ENCODE measurements around the gene MTNR1A. TPM values are rescaled to one million over a fixed set of nuclear protein-coding genes. Genes with fewer than 3 reads are reported as not detected.
"Not testable (repeated sequence)": the region's sequence is repeated elsewhere in the genome, so short reads cannot be mapped to it uniquely, and the experiment has no call there.

Gene MTNR1A
- total RNA-seq, 1 donor from 2014 or later = not detected

DNA sequence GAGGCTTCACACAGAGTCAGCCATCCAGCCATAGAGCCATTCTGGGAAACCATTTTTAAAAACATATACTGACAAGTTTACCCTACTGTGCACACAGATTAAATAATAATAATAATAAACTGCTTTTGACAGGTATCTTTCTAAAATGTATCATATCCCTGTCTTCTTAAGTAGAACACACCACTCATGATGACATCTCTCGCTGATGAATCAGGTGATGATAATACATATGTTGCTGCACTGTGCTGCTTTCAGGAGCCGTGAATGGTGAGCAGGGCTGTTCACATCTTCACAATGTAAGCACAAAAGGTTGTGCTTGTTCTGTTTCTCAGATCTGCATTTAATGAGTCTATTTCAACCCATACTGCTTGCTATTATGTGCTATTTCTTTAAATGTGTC, 3.5 kb downstream of the MTNR1A start:
- Mint-ChIP-seq H3K4me3 (no peak overlapping the region), H3K27me3 (peaks cover 11% of the 10 kb centered on the region), H3K9me3 (peaks cover 3% of the 10 kb centered on the region), H3K27ac (no peak overlapping the region), H3K36me3 (ENCODE audit: low read depth) (peaks cover 3% of the 10 kb centered on the region), H3K4me1 (peaks cover 2% of the 10 kb centered on the region)
- intact Hi-C loops (cut with micrococcal nuclease) = no loop called here
- DNase-seq = no peak

DNA sequence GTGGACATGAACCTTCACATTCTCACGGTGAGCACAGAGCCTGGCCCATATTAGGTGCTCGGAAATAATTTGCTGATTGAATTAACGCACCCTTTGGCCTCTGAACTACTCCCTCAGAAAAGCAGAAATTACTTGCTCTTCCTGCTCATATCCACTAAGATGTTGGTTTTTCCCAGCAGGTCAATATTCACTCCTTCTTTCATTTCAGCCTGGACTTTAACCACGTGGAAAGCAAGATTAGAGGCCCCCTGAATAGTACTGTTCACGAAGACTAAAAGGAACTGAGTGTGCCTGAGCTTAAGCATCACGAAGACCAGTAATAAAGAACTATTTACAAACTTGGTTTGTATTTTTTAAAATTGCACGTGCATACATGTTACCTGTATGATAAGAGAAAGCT, 9.9 kb downstream of the MTNR1A start:
- no peak for DNase-seq
- Mint-ChIP-seq H3K27ac (no peak overlapping the region), H3K36me3 (ENCODE audit: low read depth) (no peaks in the 10 kb centered on the region), H3K27me3 (no peaks in the 10 kb centered on the region), H3K9me3 (peaks cover 20% of the 10 kb centered on the region), H3K4me1 (no peaks in the 10 kb centered on the region), H3K4me3 (no peak overlapping the region)
- intact Hi-C loops (cut with micrococcal nuclease) = no loop called here

DNA sequence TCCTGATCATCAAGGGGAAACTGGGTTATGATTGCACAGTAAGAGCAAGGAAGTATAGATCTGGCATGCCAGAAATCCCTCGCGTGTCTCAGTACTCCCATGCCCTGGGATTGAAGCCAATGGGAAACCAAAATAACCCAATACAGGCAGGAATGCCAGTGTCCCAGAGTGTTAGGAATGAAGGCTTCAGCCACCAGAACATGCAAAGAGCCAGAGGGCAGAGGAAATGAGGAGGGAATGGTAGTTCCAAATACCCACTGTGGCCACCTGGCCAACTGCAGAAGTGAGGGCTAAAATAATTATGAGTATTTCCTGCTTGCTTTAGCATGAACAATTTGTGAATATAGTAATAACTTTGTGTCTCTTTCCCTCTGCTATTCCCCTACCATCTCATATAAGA, 12.2 kb downstream of the MTNR1A start:
- intact Hi-C loops (cut with micrococcal nuclease) = no loop called here
- Mint-ChIP-seq H3K36me3 (ENCODE audit: low read depth) (no peaks in the 10 kb centered on the region), H3K27me3 (no peaks in the 10 kb centered on the region), H3K27ac (no peak overlapping the region), H3K4me1 (no peaks in the 10 kb centered on the region), H3K4me3 (no peak overlapping the region), H3K9me3 (peaks cover 20% of the 10 kb centered on the region)
- no peak for DNase-seq

DNA sequence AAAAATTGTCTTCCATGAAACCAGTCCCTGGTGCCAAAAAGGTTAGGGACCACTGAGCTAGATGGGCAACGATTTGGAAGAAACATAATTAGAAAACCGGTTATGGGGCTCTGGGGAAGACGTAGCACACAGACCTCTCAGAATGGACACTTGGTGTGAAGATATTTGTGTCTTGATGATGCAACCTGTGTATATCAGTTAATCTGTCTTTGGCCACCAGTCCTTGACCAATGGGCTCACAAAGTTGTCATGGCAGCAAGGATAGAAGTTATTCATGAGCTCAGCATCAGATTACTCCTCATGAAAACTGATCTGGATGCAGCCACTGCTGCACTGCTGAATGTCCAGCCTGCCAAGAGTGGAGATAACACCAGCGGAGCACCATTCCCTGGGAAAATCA, 13.6 kb downstream of the MTNR1A start:
- Mint-ChIP-seq H3K9me3 (peaks cover 20% of the 10 kb centered on the region), H3K27ac (no peak overlapping the region), H3K4me3 (no peak overlapping the region), H3K36me3 (ENCODE audit: low read depth) (no peaks in the 10 kb centered on the region), H3K27me3 (no peaks in the 10 kb centered on the region), H3K4me1 (no peaks in the 10 kb centered on the region)
- intact Hi-C loops (cut with micrococcal nuclease) = no loop called here
- no peak for DNase-seq

DNA sequence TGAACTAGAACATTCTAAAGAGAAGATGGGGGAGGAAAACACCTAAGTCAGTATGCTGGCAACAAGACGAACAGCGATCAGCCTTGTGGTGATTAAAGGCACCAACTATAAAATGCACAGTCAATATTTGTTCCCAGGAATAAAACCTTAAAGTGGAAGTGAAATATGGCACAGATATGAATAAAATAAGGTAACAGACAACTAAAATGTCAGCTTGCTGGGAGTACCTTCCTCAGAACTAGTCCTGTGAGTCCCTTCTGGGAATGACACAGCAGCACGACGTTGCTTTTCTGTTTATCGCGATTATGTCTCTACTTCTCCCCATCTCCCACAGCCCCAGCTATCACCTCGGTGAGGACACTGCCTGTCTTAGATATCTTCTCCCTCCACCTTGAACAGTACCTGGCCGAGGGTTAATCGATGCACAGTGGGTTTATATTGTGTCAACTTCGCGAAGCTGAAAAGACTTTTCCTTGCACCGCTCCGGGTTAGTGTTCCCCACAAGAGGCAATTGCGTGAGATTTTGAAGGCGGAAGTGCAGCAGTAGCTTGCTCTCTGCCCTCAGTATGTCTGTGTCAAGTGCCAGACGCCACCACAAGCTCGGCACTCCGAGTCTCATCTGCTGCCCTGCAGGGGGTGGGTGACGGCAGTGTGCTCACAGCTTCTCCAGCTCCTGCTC, 17.4 kb downstream of the MTNR1A start:
- Mint-ChIP-seq H3K36me3 (ENCODE audit: low read depth) (no peaks in the 10 kb centered on the region), H3K4me1 (no peaks in the 10 kb centered on the region), H3K27ac (no peak overlapping the region), H3K4me3 (no peak overlapping the region), H3K27me3 (no peaks in the 10 kb centered on the region), H3K9me3 (peaks cover 12% of the 10 kb centered on the region)
- no peak for DNase-seq
- intact Hi-C loops (cut with micrococcal nuclease) = no loop called here

DNA sequence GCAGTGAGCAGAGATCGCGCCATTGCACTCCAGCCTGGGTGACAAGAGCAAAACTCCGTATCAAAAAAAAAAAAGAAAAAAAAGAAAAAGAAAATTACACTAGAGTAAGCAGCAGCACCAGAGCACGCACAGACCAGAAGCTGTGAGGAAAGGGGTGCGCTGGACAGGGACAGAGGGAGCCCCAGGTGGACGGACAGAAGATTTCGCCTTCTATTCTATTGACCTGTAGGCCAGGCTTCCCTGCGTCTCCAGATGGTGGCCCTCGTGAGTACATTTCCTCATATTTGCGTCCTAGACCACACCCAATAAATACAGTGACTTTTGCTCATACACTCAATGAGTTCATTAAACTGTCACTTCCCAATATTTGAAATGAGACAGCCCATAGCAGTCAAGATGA, 19.1 kb downstream of the MTNR1A start:
- Mint-ChIP-seq H3K27ac (no peak overlapping the region), H3K9me3 (peaks cover 12% of the 10 kb centered on the region), H3K27me3 (no peaks in the 10 kb centered on the region), H3K36me3 (ENCODE audit: low read depth) (no peaks in the 10 kb centered on the region), H3K4me1 (no peaks in the 10 kb centered on the region), H3K4me3 (no peak overlapping the region)
- DNase-seq = no peak
- intact Hi-C loops (cut with micrococcal nuclease) = no loop called here

GRCh38 chr4:186534056-186534455, 21.3 kb downstream of the MTNR1A start:
- no peak for DNase-seq
- Mint-ChIP-seq H3K4me1 (no peaks in the 10 kb centered on the region), H3K9me3 (peaks cover 12% of the 10 kb centered on the region), H3K27me3 (no peaks in the 10 kb centered on the region), H3K36me3 (ENCODE audit: low read depth) (no peaks in the 10 kb centered on the region), H3K4me3 (no peak overlapping the region), H3K27ac (no peak overlapping the region)
- intact Hi-C loops (cut with micrococcal nuclease) = no loop called here

DNA sequence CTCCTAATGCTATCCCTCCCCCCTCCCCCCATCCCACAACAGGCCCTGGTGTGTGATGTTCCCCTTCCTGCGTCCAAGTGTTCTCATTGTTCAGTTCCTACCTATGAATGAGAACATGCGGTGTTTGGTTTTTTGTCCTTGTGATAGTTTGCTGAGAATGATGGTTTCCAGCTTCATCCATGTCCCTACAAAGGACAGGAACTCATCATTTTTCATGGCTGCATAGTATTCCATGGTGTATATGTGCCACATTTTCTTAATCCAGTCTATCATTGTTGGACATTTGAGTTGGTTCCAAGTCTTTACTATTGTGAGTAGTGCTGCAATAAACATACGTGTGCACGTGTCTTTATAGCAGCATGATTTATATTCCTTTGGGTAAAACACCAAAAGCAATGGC, 31.4 kb downstream of the MTNR1A start:
- intact Hi-C loops (cut with micrococcal nuclease); DNase-seq; H3K4me3 Mint-ChIP-seq; H3K27me3 Mint-ChIP-seq; H3K36me3 Mint-ChIP-seq (ENCODE audit: low read depth); H3K4me1 Mint-ChIP-seq; H3K27ac Mint-ChIP-seq; H3K9me3 Mint-ChIP-seq: not testable (repeated sequence)

DNA sequence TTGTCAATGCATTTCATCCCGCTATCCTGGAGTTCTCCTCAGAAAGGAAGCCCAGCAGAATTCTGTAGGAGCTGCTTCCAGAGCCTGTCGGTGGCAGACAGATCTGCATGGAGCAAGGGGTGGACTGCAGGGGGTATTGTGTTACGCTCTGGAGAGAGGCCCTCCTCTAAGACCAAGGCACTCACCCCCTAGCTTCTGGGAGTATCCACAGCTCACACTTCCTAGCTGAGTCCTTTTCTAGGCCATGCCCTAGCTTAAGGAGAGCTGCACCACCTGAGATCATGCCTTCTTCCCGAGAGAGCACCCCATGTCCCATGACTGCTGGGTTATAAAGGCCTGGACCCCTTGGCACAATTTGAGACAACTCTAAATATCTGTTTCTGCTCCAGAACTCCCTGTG, 39.1 kb downstream of the MTNR1A start:
- H3K27me3 Mint-ChIP-seq = no peaks in the 10 kb centered on the region
- H3K27ac Mint-ChIP-seq = no peak overlapping the region
- no peak overlapping the region for H3K4me3 Mint-ChIP-seq
- H3K4me1 Mint-ChIP-seq = no peaks in the 10 kb centered on the region
- peaks cover 4% of the 10 kb centered on the region for H3K9me3 Mint-ChIP-seq
- intact Hi-C loops (cut with micrococcal nuclease) = no loop called here
- no peak for DNase-seq
- H3K36me3 Mint-ChIP-seq (ENCODE audit: low read depth) = no peaks in the 10 kb centered on the region

GRCh38 chr4:186514271-186514950, 41.0 kb downstream of the MTNR1A start:
- no peaks in the 10 kb centered on the region for H3K4me1 Mint-ChIP-seq
- no peak for DNase-seq
- intact Hi-C loops (cut with micrococcal nuclease) = no loop called here
- no peaks in the 10 kb centered on the region for H3K27me3 Mint-ChIP-seq
- H3K36me3 Mint-ChIP-seq (ENCODE audit: low read depth) = no peaks in the 10 kb centered on the region
- H3K27ac Mint-ChIP-seq = no peak overlapping the region
- H3K9me3 Mint-ChIP-seq = peaks cover 4% of the 10 kb centered on the region
- H3K4me3 Mint-ChIP-seq = no peak overlapping the region

DNA sequence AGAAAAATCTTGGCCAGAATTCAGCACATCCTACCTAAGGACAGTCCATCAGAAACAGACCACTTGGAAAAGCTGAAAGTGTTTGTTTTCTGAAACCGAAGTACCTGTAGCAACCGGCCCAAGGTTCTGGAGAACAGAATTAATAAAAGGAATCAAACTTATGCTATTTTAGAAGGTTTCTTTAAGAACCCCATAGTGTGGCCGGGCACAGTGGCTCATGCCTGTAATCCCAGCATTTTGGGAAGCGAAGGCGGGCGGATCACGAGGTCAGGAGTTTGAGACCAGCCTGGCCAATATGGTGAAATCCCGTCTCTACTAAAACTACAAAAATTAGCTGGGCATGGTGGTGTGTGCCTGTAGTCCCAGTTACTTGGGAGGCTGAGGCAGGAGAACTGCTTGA, 50.6 kb downstream of the MTNR1A start:
- H3K9me3 Mint-ChIP-seq; H3K27me3 Mint-ChIP-seq; DNase-seq; H3K36me3 Mint-ChIP-seq (ENCODE audit: low read depth); intact Hi-C loops (cut with micrococcal nuclease); H3K27ac Mint-ChIP-seq; H3K4me1 Mint-ChIP-seq; H3K4me3 Mint-ChIP-seq: not testable (repeated sequence)

DNA sequence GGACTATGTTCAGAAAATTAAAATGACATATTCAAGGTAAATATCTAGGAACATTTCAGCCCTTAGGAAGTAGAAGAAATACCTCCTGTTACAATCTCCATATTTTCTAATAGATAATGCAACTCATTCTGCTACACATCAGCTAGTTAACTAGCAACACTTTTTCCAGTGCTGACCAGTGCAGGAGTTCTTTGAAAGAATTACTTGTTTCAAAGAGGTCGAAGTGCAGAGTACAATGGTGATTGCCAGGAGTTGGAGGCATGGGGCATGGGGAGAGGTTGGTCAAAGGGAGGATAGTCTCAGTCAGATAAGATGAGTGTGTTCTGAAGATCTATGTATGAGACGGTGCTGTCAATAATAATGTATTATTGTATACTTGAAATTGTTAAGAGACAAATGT, 53.1 kb downstream of the MTNR1A start:
- Mint-ChIP-seq H3K4me1 (no peaks in the 10 kb centered on the region), H3K27ac (no peak overlapping the region), H3K9me3 (no peaks in the 10 kb centered on the region), H3K36me3 (ENCODE audit: low read depth) (no peaks in the 10 kb centered on the region), H3K4me3 (no peak overlapping the region), H3K27me3 (no peaks in the 10 kb centered on the region)
- intact Hi-C loops (cut with micrococcal nuclease) = no loop called here
- no peak for DNase-seq

- intact Hi-C loops (cut with micrococcal nuclease) = no loop called here
- Mint-ChIP-seq H3K36me3 (ENCODE audit: low read depth) (no peaks in the 10 kb centered on the region), H3K9me3 (no peaks in the 10 kb centered on the region), H3K27me3 (no peaks in the 10 kb centered on the region), H3K27ac (no peak overlapping the region), H3K4me1 (no peaks in the 10 kb centered on the region), H3K4me3 (no peak overlapping the region)
- DNase-seq = no peak
Observed at GRCh38 chr4:186501554-186501953, 53.8 kb downstream of the MTNR1A start.

GRCh38 chr4:186500721-186501304, 54.6 kb downstream of the MTNR1A start:
- H3K36me3 Mint-ChIP-seq (ENCODE audit: low read depth) = no peaks in the 10 kb centered on the region
- intact Hi-C loops (cut with micrococcal nuclease) = no loop called here

More at GRCh38 chr4:186500721-186501304, 54.6 kb downstream of the MTNR1A start:
- no peak for DNase-seq
- peaks cover 3% of the 10 kb centered on the region for H3K9me3 Mint-ChIP-seq
- H3K4me1 Mint-ChIP-seq = no peaks in the 10 kb centered on the region
- H3K4me3 Mint-ChIP-seq = no peak overlapping the region
- no peak overlapping the region for H3K27ac Mint-ChIP-seq
- no peaks in the 10 kb centered on the region for H3K27me3 Mint-ChIP-seq
